Esophagus (tissue), 2 donors: ENCODE measurements around the gene INS. TPM values are rescaled to one million over a fixed set of nuclear protein-coding genes. Genes with fewer than 3 reads are reported as not detected.
"Not testable (repeated sequence)": the region's sequence is repeated elsewhere in the genome, so short reads cannot be mapped to it uniquely, and the experiment has no call there.

Experiments used
- H3K27ac ChIP-seq, 2 donors: one replicate each; pipeline ENCODE4 v1.5.1; 2013; ENCODE audit warnings: low read depth in 2 of 2, mild to moderate bottlenecking in 2 of 2, inconsistent platforms in 1 of 2, low read length in 1 of 2, moderate library complexity in 1 of 2
- H3K27me3 ChIP-seq, 2 donors: one replicate each; pipeline ENCODE4 v1.6.1; 2013; ENCODE audit warnings: low read length in 2 of 2, control low read depth in 1 of 2, mild to moderate bottlenecking in 1 of 2; ENCODE audit not compliant: insufficient read depth in 2 of 2, control insufficient read depth in 1 of 2
- H3K36me3 ChIP-seq, 2 donors: one replicate each; pipeline ENCODE4 v1.6.1; 2013; ENCODE audit warnings: low read length in 1 of 2; ENCODE audit not compliant: control insufficient read depth in 2 of 2, insufficient read depth in 2 of 2
- H3K4me1 ChIP-seq, 2 donors: one replicate each; pipeline ENCODE4 v1.6.1; 2013; ENCODE audit warnings: low read length in 1 of 2; ENCODE audit not compliant: control insufficient read depth in 2 of 2, insufficient read depth in 2 of 2
- H3K4me3 ChIP-seq, 2 donors: one replicate each; pipeline ENCODE4 v1.5.1; 2013; ENCODE audit warnings: low read length in 2 of 2, mild to moderate bottlenecking in 2 of 2, low read depth in 1 of 2, moderate library complexity in 1 of 2
- H3K9me3 ChIP-seq, 2 donors: one replicate each; pipeline ENCODE4 v1.6.1; 2013; ENCODE audit warnings: mild to moderate bottlenecking in 2 of 2, low read depth in 1 of 2, low read length in 1 of 2, moderate library complexity in 1 of 2; ENCODE audit not compliant: control insufficient read depth in 2 of 2, insufficient read depth in 1 of 2
- WGBS, 2 donors: extraction: QIAGEN DNeasy Blood & Tissue Kit; methylation state at CpG; one replicate each; pipeline ENCODE4 v1.1.7; 2013; 5-methylcytosine and 5-hydroxymethylcytosine counted together
- polyA plus RNA-seq, 2 donors: library from polyadenylated mRNA; stranded (reverse); fragments of 200-250 nt; gene quantifications; one replicate each; pipeline ENCODE4 v1.2.3, GENCODE V29; 2013
- donor health status: healthy with polysubstance abuse.
- donor health status: Bipolar disorder and iron deficiency.

Gene INS
- polyA plus RNA-seq, 2 donors, result 1.4 to 3.3 TPM

GRCh38 chr11:2185324-2186085 is 24.5 kb upstream of the INS start:
- WGBS, 2 donors, result 46 to 50% methylated on average over 21 to 23 of the region's 23 CpGs
- peaks cover 0 to under 1% of the 10 kb centered on the region in 2 donors for H3K27me3 ChIP-seq

DNA sequence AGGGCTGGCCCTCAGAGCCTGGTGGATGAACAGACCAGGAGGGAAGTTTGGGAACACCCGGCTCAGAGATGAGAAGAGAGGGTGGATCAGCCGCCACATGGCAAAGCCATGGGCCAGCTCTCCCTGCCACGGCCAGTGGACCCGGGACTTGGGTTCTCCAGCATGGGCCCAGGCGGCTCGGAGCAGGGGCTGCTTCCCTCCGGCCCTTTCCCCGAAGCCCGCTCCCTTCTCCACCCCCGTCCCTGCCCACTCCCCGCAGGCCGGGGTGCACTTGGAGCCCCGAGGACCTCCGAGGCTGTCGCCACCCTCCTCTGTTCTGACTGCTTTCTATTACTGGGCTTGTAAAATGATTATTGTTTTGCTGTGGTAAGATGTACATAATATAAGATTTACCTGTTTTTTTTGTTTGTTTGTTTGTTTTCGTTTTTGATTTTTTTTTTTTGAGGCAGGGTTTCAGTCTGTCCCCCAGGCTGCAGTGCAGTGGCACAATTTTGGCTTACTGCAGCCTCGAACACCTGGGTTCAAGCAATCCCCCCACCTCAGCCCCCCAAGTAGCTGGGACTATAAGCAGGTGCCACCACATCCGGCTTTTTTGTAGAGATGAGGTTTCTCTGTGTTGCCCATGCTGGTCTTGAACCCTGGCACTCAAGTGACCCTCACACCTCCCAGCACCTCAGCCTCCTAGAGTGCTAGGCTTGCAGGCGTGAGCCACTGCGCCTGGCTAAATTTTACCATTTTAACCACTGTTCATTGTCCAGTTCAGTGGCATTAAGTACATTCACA is 21.9 kb upstream of the INS start:
- Histone ChIP-seq H3K9me3 (peaks cover 0 to 2% of the 10 kb centered on the region in 2 donors), H3K27ac (no peak overlapping the region), H3K4me3 (no peak overlapping the region), H3K36me3 (no peaks in the 10 kb centered on the region), H3K4me1 (peaks cover 0 to 8% of the 10 kb centered on the region in 2 donors), H3K27me3 (no peaks in the 10 kb centered on the region)
- WGBS, 2 donors, result 81 to 83% methylated on average over 20 of the region's 20 CpGs

More at GRCh38 chr11:2185324-2186085, 24.5 kb upstream of the INS start:
- H3K9me3 ChIP-seq, result peaks cover 0 to 2% of the 10 kb centered on the region in 2 donors
- no peaks in the 10 kb centered on the region for H3K36me3 ChIP-seq
- H3K27ac ChIP-seq, result no peak overlapping the region
- no peak overlapping the region for H3K4me3 ChIP-seq
- H3K4me1 ChIP-seq, result no peaks in the 10 kb centered on the region

GRCh38 chr11:2182075-2182474 is 21.1 kb upstream of the INS start:
- Histone ChIP-seq H3K9me3 (peaks cover 0 to 1% of the 10 kb centered on the region in 2 donors), H3K4me3 (no peak overlapping the region), H3K27me3 (no peaks in the 10 kb centered on the region), H3K27ac (no peak overlapping the region), H3K4me1 (peaks cover 0 to 8% of the 10 kb centered on the region in 2 donors), H3K36me3 (no peaks in the 10 kb centered on the region)
- WGBS, 2 donors, result 82 to 85% methylated on average over 18 of the region's 18 CpGs

- Histone ChIP-seq H3K4me1 (peaks cover 0 to 15% of the 10 kb centered on the region in 2 donors), H3K36me3 (no peaks in the 10 kb centered on the region), H3K4me3 (no peak overlapping the region), H3K9me3 (no peaks in the 10 kb centered on the region), H3K27me3 (no peaks in the 10 kb centered on the region), H3K27ac (no peak overlapping the region)
- WGBS, 2 donors, result 62 to 69% methylated on average over 11 of the region's 11 CpGs
These were observed 19.9 kb upstream of the INS start for GRCh38 chr11:2180789-2181370.

GRCh38 chr11:2180347-2180746 is 19.3 kb upstream of the INS start:
- no peaks in the 10 kb centered on the region for H3K27me3 ChIP-seq
- H3K4me1 ChIP-seq, result peaks cover 0 to 19% of the 10 kb centered on the region in 2 donors
- no peak overlapping the region for H3K4me3 ChIP-seq
- no peaks in the 10 kb centered on the region for H3K9me3 ChIP-seq
- H3K36me3 ChIP-seq, result no peaks in the 10 kb centered on the region
- no peak overlapping the region for H3K27ac ChIP-seq
- WGBS, 2 donors, result 71 to 75% methylated on average over 14 to 15 of the region's 15 CpGs

DNA sequence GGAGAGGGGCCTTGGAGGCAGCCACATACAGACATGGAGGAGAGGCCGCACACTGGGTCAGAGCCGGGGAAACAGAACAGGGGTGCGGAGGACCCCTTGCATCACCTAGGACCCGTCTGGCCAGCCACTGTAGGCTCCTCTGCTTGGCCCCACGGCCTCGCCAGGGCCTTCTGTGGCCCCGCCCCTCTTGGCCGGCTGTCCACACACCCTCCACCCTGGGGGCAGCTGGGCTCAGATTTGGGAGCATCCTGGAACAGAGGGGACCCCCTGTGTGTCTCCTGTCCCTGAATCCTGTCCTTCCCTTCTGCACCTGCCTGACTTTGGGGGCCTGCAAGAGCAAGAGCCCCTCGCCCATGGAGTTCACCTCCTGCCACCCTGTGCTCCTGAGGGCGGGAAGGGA is 18.5 kb upstream of the INS start:
- Histone ChIP-seq H3K27me3 (no peaks in the 10 kb centered on the region), H3K27ac (no peak overlapping the region), H3K4me3 (no peak overlapping the region), H3K36me3 (no peaks in the 10 kb centered on the region), H3K9me3 (no peaks in the 10 kb centered on the region), H3K4me1 (peaks cover 0 to 21% of the 10 kb centered on the region in 2 donors)
- 77 to 87% methylated on average over 10 of the region's 10 CpGs for WGBS, 2 donors

DNA sequence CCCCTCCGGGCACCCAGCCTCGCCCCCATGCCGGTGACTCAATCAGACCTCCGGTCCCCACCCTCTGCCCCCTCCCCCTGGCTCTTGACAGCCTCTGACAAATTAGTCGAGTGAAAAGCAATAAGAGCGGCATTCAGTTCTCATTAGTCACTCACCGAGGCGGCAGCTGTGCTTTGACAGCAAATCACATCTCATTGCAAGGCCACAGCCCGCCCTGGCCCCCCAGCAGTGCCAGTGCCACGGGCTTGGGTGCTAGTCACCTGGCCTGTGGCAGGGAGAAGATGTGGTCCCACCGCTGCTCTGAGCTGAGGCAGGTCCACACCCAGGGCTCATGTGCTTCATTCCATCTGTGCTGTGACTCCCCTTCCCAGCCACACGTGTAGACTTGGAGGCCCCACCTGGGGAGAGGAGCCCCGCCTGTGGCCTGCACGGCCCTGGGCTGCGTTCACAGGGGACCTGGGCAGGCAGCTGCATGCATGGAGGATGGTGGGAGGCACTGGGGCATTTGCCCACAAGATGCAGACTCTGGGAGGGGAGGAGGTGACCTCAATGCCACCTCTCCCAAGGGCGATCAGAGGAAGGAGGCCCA is 18.0 kb upstream of the INS start:
- Histone ChIP-seq H3K4me1 (peaks cover 0 to 21% of the 10 kb centered on the region in 2 donors), H3K36me3 (no peaks in the 10 kb centered on the region), H3K27me3 (no peaks in the 10 kb centered on the region), H3K27ac (no peak overlapping the region), H3K4me3 (no peak overlapping the region), H3K9me3 (no peaks in the 10 kb centered on the region)
- WGBS, 2 donors, result 28 to 32% methylated on average over 16 of the region's 16 CpGs

DNA sequence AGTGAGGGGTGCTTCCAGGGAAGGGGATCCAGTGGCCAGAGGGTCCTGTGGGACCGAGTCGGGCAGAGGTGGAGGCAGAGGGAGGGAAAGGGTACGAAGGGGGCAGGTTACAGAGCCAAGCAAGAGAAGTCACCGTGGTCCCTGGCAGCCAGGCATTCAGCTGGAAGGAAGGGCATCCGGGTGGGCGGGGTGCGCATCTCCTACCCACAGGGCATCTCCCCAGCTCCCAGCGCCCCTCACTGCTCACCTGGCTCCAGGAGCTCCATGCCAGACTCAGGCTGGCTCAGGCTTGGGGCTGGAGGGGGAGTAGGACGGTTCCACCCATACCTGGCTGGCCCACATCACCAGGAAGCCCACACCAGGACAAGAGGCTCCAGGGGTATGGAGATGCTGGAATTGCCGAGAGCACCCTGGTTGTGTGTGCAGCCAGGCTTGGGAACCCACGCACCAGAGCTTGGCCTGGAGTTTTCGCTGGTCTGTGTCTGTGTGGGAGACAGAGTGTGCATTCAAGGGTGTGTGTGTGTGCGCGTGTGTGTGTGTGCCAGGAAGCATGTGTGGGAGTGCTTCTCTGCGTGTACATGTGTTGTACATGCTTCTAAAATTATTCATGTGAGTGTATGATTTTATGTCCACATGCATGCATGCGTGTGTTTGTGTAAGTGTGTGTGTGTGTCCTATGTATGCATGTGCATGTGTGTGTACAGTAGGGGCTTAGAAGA is 17.2 kb upstream of the INS start:
- H3K4me1 ChIP-seq, result peaks cover 0 to 21% of the 10 kb centered on the region in 2 donors
- WGBS, 2 donors, result 60 to 62% methylated on average over 15 to 16 of the region's 16 CpGs
- H3K9me3 ChIP-seq, H3K4me3 ChIP-seq, H3K27ac ChIP-seq, H3K27me3 ChIP-seq, H3K36me3 ChIP-seq: not testable (repeated sequence)

DNA sequence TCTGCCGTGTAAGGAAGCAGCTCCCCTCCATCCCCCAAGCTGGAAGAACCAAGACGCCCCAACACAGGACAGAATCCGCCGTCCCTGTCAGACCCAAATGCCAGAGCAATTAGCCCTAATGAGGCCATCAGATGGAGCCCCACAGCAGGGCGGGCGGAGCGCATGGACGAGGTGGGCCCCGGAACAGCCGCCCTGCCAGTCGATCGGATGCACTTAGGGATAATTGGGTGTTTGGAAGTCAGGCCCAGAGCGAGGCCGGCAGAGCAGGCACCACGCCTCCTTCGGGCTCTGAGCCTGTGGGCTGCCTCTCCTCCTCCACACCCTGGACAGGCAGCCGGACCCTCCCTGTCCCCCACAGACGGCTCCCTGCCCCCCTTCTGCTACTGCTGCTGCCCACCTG is 16.1 kb upstream of the INS start:
- Histone ChIP-seq H3K27ac (no peak overlapping the region), H3K36me3 (no peaks in the 10 kb centered on the region), H3K4me1 (peaks cover 0 to 21% of the 10 kb centered on the region in 2 donors), H3K9me3 (no peaks in the 10 kb centered on the region), H3K4me3 (no peak overlapping the region), H3K27me3 (no peaks in the 10 kb centered on the region)
- 58 to 67% methylated on average over 18 of the region's 18 CpGs for WGBS, 2 donors
